PC-3 (cell line): ENCODE results near the gene RAB3IP.

ENCODE experiments used
- EZH2phosphoT487 ChIP-seq: fragments of 300-600 bp; sonication (generic); IDR thresholded peaks from 2 replicates; pipeline ENCODE4 v1.6.1; 2018; ENCODE audit warnings: mild to moderate bottlenecking, antibody characterized with exemption, low read length, borderline replicate concordance
- TF ChIP-seq, protein P1 (sequence below): fragments of 300-600 bp; sonication (generic); conservative IDR thresholded peaks from 2 replicates; pipeline ENCODE4 v1.5.1; 2017; ENCODE audit warnings: antibody characterized with exemption, low read depth, mild to moderate bottlenecking, low read length

DNA sequence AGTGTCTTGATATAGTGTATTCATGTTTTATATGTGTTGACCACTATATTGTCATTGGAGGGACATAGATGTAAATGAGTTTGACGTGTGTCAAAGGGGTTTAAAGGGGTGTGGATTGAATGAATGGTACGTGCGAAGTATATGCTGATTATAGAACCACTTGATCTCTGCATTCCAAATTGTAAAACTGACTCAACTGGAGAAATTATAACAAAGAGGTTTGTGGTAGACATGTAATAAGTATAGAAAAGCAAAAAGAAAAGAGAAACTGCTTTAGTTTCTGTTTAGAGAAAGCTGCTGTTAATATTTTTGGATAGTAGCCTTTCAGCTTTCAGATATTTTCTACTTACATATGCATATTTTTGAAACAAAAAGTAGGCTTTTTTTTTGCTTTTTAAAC lies 77.4 kb downstream of the RAB3IP start:
- TF ChIP-seq EZH2phosphoT487, result no peak
- TF ChIP-seq, protein P1, sequence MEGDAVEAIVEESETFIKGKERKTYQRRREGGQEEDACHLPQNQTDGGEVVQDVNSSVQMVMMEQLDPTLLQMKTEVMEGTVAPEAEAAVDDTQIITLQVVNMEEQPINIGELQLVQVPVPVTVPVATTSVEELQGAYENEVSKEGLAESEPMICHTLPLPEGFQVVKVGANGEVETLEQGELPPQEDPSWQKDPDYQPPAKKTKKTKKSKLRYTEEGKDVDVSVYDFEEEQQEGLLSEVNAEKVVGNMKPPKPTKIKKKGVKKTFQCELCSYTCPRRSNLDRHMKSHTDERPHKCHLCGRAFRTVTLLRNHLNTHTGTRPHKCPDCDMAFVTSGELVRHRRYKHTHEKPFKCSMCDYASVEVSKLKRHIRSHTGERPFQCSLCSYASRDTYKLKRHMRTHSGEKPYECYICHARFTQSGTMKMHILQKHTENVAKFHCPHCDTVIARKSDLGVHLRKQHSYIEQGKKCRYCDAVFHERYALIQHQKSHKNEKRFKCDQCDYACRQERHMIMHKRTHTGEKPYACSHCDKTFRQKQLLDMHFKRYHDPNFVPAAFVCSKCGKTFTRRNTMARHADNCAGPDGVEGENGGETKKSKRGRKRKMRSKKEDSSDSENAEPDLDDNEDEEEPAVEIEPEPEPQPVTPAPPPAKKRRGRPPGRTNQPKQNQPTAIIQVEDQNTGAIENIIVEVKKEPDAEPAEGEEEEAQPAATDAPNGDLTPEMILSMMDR, result no peak
